HG02798 (cell line): Measurements from ENCODE around the gene GGT6.
"Not testable (repeated sequence)": the region's sequence is repeated elsewhere in the genome, so short reads cannot be mapped to it uniquely, and the experiment has no call there.

ENCODE experiments used
- ATAC-seq: cut with Tn5 transposase; IDR thresholded peaks from one replicate; pipeline ENCODE4 v1.9.1; 2021; ENCODE audit warnings: mild to moderate bottlenecking; ENCODE audit not compliant: unreplicated experiment, poor library complexity

The GGT6 gene, protein sequence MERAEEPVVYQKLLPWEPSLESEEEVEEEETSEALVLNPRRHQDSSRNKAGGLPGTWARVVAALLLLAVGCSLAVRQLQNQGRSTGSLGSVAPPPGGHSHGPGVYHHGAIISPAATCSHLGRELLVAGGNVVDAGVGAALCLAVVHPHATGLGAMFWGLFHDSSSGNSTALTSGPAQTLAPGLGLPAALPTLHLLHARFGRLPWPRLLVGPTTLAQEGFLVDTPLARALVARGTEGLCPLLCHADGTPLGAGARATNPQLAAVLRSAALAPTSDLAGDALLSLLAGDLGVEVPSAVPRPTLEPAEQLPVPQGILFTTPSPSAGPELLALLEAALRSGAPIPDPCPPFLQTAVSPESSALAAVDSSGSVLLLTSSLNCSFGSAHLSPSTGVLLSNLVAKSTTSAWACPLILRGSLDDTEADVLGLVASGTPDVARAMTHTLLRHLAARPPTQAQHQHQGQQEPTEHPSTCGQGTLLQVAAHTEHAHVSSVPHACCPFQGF

GRCh38 chr17:4560421-4560820 lies at the start of gene GGT6:
TSS of gene GGT6 (minus strand) at chr17:4560577. CDS start at chr17:4560521, 56 bp downstream.
- no peak for ATAC-seq

- no peak for ATAC-seq
Observed at GRCh38 chr17:4610162-4610561, 49.8 kb upstream of the GGT6 start.

GRCh38 chr17:4609761-4610160 lies 49.4 kb upstream of the GGT6 start:
- ATAC-seq, result no peak

GRCh38 chr17:4607773-4608187 lies 47.4 kb upstream of the GGT6 start:
- ATAC-seq, result no peak

GRCh38 chr17:4607261-4607741 lies 46.9 kb upstream of the GGT6 start:
- no peak for ATAC-seq

DNA sequence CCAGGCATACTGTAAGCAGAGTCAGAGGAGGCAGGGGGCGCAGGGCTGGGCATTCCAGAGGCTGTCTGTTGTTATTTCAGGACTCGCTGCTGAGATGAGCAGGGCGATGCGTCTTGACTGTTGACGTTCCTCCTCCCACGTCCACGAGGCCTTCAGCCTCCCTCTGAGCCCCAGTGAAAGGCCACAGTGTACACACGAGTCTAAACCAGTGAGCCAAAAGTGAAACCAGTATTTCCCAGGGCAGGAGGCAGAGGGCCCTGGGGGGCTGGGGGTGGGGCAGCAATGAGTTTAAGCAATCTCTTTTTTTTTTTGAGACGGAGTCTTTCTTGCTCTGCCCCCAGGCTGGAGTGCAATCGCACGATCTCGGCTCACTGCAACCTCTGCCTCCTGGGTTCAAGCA lies 45.4 kb upstream of the GGT6 start:
- no peak for ATAC-seq

GRCh38 chr17:4604736-4605135 lies 44.4 kb upstream of the GGT6 start:
- not testable (repeated sequence) for ATAC-seq

DNA sequence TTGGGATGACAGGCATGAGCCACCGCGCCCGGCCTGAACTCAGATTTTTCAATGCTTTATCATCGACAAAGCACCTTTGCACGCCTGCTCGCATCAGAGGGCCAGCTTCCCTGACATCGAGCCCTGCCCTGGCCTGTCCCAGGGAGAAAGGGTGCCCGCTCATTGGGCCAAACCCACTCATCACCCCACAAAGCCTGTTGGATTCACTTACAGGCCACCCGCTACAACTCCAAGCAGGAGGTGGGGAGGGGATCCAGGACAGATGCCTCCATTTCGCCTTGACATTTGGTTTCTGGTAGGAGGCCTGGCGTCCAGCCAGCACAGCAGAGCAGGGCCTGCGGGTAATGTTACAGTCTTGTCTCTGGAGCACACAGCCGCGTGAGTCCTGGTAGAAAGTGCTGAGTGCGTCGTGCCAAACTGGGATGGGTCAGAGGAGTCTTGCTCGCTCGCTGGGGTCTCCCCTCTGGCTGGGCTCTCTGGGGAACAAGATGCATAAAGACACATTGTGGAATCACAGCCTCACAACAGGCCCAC lies 43.8 kb upstream of the GGT6 start:
- ATAC-seq, result no peak

- no peak for ATAC-seq
Observed at GRCh38 chr17:4602041-4602440, 41.7 kb upstream of the GGT6 start.

- no peak for ATAC-seq
Observed at GRCh38 chr17:4601326-4601725, 40.9 kb upstream of the GGT6 start.

DNA sequence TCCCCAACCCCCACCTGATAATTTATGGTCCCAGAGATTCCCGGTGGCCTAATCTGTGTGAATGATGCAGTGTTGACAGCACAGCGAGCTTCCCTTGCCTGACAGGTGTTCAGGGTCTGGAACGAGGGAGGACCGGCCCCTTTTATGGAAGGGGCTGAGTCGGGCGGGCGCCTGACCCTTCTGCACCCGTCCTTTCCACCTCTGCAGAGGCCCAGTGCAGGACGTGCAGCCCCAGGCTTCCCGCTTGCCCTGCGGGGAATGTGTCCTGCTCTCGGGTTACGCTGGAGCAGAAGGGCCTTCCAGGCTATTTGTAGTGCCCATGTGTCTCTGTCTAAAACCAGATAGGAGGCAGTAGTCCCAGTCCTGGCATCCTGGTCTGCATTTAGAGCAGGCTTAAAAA lies 40.2 kb upstream of the GGT6 start:
- ATAC-seq, result no peak

DNA sequence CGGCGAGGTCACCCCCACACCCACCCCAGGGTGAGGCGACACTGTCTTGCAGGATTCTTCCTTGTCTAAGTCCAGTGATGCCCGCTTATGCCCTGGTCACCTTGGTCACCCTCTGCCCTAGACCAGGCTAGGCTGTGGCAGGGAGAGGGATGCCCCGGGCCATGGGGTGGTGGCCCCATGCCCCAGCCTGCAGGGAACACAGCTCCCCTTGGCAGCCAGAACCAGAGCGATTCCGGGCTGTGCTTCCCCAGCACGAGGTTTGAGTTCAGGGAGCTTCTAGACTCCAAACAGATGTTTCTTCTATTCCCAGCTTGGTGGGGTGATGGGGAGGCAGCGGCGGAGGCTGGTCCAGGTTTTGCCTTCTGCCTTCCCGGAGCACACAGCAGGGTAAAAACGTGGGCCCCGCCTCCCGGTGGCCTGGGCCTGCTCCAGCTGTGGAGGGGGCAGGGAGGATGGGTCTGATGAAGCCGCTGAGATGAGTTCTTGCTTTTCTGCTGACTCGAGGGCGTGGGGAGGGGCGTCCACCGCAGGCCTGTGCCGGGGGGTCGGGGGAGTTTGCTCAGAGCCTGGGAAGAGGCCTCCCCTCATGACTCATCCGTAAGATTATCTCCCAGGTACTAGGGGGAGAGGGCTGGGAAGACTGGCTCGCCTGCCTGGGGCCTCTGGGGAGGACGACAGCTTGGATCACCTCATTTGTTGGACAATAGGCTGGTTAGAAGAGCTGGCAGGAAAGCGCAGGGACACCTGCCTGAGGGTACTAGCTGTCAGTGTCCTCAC lies 39.3 kb upstream of the GGT6 start:
- ATAC-seq, result no peak

- ATAC-seq, result no peak
Observed at GRCh38 chr17:4598776-4599504, 38.6 kb upstream of the GGT6 start.

DNA sequence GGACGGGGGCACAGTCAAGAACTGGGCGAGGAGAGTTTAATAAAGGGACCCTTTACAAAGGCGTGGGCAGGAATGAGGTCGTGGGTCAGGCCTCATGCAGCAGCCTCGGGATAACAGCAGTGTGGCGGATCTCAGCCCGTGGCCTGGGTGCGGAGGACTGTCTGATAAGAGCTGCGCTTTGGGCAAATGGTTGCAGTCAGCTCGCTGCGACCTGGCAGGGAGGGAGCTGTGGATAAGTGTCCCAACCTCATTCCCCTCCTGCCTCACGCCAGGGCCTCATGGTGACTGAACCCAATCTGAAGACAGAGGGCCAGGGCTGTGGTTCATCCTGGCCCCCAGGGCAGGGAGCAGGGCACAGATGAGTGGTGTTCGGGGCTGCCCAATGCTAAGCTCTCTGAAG lies 37.6 kb upstream of the GGT6 start:
- ATAC-seq, result no peak

- no peak for ATAC-seq
Observed at GRCh38 chr17:4596636-4597380, 36.4 kb upstream of the GGT6 start.

DNA sequence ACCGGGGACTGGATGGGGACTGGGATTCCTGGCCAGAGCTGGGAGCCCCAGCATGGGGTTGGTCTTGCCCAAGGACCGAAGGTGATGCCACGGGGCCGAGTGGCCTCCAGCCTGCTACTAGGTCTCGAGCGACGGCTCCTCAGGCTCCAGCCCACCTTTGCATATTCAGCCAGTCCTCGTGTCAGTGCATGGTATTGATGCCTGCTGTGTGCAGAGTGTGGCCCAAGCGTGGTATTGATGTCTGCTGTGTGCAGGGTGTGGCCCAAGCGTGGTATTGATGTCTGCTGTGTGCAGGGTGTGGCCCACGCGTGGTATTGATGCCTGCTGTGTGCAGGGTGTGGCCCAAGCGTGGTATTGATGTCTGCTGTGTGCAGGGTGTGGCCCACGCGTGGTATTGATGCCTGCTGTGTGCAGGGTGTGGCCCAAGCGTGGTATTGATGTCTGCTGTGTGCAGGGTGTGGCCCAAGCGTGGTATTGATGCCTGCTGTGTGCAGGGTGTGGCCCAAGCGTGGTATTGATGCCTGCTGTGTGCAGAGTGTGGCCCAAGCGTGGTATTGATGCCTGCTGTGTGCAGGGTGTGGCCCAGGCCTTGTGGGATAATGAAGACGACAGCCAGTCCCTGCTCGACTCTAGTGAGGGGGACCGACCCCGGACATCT lies 35.4 kb upstream of the GGT6 start:
- not testable (repeated sequence) for ATAC-seq

DNA sequence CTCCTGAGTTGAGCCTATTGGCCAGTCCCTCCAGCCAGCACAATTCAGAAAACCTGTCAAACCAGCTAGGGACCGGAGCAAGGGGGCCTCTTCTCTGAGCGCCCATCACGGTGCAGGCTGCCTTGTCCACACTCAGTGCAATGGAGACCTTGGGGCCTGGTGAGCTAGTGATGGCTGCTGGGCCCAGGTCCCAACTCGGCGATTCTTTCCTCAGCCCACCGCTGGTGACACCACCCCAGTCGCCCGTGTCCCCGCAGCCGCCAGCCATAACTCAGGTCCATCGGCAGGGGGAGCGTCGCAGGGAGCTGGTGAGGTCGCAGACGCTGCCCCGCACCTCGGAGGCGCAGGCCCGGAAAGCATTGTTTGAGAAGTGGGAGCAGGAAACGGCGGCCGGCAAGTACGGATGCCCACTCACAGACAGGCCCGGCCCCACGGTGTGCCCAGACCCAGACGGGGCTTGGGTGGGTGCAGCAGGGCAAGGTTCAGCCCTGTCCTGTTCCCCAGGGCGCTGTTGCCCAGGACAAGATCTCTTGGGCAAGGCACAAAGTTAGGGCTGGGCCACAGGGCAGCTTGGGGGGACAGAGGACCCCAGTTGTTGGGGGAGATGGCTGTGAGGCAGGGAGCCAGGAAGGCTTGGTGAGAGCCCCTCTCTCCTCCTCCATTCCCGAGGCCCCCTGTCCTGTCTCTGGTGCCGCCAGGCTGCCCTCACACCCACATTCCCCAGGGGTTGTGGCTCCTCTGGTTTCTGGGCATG lies 34.7 kb upstream of the GGT6 start:
- ATAC-seq, result no peak

GRCh38 chr17:4594406-4594805 lies 34.0 kb upstream of the GGT6 start:
- ATAC-seq, result no peak
